Effector CD8-positive, alpha-beta T cell (primary cell): Measurements from ENCODE around the gene USP11.

Source experiments
- DNase-seq: peaks from one replicate; lab custom pipeline; 2025; lab: John Stamatoyannopoulos, UW

Gene USP11

DNA sequence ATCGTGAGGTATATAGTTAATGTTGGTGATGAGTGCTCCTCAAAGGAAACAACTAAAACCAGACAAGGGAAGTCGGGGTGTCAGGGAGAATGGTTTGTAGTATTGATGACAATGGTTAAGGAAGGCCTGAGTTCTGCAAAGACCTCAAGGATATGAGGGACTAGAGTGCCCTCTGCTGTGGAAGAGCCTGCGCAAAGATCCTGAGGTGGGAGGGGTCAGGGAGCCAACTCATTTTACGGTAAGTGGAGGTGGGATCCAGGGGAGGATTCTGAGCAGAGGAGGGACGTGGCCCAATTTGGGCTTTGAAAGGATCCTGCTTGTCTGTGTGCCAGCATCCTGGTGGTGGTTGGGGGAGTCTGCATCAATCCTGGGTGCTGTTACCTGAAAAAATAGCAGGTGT is 27.8 kb upstream of the USP11 start:
- no peak for DNase-seq

- DNase-seq, result no peak
Observed at GRCh38 chrX:47206316-47206715, 26.5 kb upstream of the USP11 start.

- no peak for DNase-seq
Observed at GRCh38 chrX:47208108-47208507, 24.7 kb upstream of the USP11 start.

DNA sequence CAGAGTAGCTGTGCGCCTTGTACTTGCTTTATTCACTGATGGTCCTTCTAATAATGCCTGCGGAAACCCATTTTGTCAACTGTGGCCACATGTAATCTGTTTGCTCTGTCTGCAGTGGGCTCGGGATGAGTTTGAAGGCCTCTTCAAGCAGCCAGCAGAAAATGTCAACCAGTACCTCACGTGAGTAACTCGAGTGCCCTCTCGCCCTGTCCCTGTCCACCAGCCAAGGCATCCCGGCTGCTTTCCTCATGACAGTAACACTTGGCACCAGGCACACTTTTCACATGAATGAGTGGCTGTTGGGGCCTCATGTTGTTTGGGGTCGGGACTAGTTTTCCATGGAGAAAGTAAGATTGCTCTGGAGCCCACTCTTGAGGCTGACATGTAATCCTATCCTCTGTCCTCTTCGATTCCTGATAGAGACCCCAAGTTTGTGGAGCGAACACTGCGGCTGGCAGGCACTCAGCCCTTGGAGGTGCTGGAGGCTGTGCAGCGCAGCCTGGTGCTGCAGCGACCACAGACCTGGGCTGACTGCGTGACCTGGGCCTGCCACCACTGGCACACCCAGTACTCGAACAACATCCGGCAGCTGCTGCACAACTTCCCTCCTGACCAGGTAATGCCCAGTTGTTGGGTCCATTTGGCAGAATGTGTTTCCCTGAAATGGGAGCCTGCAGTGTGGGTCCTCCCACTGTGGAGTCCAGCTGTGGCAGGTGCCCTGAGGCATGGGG is 23.1 kb upstream of the USP11 start:
- DNase-seq, result no peak

DNA sequence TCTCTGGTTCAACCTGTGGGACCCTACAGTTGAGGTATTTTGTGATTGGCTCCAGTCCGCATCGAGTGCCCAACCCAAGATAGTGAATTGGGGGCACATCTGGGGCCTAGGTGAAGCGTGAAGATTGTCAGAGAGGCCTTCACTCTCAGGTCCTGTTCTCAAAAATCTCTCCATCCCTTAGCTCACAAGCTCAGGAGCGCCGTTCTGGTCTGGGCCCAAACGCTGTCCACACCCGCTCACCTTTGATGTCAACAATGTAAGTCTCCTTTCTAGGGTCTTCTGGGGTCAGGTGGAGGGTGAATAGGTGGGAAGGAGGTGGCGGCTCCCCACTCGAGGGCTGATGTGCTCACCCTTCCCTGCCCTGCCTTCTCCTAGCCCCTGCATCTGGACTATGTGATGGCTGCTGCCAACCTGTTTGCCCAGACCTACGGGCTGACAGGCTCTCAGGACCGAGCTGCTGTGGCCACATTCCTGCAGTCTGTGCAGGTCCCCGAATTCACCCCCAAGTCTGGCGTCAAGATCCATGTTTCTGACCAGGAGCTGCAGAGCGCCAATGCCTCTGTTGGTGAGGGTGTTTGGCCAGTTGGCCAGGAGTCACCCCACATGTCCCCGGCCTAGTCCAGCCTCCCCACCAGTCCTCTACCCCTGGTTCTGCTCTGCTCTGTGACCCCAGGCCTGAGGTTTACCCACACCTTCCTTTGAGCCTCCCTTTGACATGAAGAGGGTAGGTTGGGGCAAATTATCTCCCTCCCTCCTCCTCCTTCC is 22.0 kb upstream of the USP11 start:
- DNase-seq, result no peak

DNA sequence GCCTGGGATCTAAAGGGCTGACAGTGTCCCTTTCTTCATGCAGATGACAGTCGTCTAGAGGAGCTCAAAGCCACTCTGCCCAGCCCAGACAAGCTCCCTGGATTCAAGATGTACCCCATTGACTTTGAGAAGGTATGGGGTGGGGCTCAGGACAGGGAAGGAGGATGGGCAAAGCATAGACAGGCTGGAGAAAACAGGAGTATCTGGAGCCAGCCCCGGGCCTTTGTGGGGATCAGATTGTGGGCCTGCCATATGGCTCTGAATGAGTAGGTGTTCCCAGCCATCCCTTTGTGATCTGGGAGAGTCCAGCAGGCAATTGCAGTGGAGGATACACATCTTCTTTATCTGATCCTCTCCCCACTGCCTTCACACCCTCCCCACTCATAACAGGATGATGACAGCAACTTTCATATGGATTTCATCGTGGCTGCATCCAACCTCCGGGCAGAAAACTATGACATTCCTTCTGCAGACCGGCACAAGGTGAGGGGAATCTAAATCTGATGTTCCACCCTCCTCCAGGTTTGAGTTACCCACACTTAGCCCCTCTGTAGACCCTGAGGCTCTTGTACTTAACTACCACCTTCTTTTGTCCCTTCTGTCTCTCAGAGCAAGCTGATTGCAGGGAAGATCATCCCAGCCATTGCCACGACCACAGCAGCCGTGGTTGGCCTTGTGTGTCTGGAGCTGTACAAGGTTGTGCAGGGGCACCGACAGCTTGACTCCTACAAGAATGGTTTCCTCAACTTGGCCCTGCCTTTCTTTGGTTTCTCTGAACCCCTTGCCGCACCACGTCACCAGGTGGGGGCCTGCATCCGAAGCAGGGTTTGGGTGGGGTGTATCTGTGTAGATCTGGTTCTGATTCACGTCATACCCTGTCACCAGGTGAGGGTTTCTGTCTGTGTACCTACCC is 20.2 kb upstream of the USP11 start:
- no peak for DNase-seq

DNA sequence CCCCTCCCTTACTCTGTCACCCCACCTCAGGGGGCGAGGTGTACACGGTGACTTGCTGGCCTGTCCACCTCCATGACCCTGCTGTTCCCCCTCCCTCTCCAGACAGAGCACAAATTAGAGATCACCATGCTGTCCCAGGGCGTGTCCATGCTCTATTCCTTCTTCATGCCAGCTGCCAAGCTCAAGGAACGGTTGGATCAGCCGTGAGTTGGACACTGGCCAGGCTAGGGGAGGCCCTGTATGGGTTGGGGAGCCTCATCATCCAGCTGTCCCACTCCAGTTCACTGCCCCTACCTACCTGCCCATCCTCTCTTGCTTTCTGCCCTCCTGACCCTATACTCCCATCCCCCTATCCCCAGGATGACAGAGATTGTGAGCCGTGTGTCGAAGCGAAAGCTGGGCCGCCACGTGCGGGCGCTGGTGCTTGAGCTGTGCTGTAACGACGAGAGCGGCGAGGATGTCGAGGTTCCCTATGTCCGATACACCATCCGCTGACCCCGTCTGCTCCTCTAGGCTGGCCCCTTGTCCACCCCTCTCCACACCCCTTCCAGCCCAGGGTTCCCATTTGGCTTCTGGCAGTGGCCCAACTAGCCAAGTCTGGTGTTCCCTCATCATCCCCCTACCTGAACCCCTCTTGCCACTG is 18.3 kb upstream of the USP11 start:
- no peak for DNase-seq

GRCh38 chrX:47215291-47215900 is 17.4 kb upstream of the USP11 start:
- no peak for DNase-seq

DNA sequence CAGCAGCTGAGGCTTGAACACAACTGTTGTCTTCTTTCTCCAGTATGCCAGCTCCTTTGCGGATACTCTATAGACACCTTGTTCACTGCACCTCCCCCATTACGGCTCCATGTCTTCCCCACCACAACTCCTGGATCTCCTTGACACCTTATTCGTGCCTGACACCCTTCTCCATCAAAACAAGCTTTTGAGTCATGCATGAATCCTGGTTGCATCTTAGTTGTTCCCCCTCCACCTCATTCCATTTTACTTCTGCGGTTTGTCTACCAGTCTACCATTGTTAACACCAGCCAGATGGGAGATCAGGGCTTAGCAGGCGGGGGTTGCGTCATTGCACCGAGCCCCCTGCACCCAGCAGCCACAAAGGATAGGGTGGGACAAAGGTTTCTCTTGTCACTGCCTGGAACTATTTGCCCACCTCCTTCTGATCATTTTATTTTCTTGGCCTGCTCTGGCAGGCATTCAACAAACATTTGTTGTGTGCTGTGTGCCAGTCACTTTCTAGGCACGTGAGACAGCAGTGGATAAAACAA is 16.4 kb upstream of the USP11 start:
- DNase-seq, result no peak

GRCh38 chrX:47217121-47217851 is 15.5 kb upstream of the USP11 start:
- DNase-seq, result no peak

DNA sequence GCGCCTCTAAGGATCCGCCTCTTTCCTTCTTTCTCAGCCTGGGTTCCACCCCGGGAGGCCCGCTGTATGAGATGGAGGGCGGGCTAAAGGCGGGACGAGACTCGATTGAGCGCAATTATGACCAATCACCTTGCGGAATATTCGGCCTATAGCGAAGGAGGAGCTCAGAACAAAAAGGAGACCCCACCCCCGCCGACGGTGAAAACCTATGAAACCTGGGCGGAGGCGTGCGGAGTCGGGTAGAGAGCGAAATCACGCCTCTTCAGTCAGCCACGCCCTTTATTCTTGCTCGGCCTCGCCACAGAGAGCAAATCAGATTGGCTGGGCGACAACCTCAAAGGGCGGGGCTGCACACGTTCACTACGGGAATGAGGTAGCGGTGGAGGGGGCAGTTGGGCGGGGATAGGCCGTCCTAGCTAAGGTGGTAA is 14.9 kb upstream of the USP11 start:
- peak; percentile 98 for DNase-seq

- DNase-seq, result peak; percentile 52
Observed at GRCh38 chrX:47218280-47218919, 14.4 kb upstream of the USP11 start, which contains the start of gene CDK16. CDK16 (plus strand) TSS chrX:47218681; CDS start chrX:47223558, 4,877 bp downstream.

DNA sequence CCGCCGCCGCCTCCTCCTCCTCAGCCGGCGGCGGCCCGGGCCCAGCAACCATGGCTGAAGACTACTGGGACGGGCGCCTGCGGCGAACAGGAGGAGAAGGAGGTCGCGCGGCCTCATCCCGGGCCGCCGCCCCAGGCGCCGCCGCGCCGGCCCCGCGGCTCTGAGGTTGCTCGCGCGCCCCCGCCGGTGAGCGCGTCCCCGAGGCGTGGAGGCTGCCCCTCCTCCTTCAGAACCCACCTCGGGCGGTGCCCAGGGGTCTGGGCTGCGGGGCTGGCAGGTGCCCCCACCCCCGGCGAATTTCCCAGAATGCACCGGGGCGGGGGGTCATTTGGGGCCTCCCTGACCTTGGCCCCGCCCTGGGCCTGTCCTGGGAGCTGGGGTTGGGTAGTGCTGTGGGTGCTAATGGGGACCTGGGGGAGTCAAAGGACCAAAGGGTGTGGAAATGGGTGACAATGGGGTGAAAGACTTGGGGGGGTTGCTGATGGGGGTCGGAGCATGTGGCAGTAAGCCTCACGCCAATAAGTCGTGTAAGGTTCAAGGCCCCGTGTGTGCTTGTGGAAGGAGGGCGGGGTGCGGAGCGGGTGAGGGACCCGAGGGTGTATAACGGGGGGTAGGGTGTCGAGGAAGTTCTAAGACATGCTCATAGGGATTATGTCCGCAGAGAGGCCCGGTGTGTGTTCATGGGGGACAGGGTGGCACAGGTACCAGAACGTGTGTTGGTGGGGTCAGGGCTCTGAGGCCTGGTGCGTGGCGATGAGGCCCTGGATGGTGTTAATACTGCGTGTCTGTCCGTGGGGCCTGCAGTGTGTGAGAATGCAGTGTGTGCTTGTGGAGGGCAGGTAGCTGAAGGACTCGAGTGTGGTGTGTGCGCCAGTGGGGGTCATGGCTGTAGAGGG is 13.6 kb upstream of the USP11 start:
- DNase-seq, result peak; percentile 18

DNA sequence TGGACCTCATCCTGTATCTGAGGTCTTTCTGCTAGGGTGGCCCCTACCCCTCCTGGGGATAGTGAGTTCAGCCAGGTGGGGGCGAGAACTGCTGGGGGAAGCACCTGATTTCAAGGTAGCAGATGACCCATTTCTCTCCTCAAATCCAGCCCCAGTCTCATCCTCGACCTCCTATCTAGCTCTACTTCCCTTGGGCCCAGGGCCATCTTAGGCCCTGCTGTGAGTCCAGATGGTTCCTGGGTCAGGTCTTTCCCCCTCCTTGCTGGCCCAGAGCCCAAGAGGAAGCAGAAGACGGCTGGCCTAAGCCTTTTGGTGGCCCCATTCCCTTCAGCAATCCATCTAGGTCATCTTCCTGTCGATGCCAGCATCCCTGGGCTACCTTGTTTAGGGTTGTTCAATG is 11.1 kb upstream of the USP11 start:
- DNase-seq, result no peak

GRCh38 chrX:47222751-47223350 is 10.0 kb upstream of the USP11 start:
- DNase-seq, result no peak

GRCh38 chrX:47223476-47224250 is 9.1 kb upstream of the USP11 start:
- DNase-seq, result no peak

GRCh38 chrX:47224266-47224895 is 8.4 kb upstream of the USP11 start:
- no peak for DNase-seq
